SK-N-SH (cell line): ENCODE results near the gene ZBTB17. TPM values are rescaled to one million over a fixed set of nuclear protein-coding genes. Genes with fewer than 3 reads are reported as not detected.

Experiments
- CTCF ChIA-PET: fragments of 300-600, 350-600 bp; formaldehyde crosslinking; extraction: SDS; loops from one replicate; lab custom pipeline; 2021; lab: Yijun Ruan, JAX
- POLR2A ChIA-PET: fragments of 350-600 bp; sonication (Branson Sonifier 250); formaldehyde crosslinking; extraction: SDS; loops from one replicate; lab custom pipeline; 2020; ENCODE audit warnings: antibody characterized with exemption, inconsistent platforms; lab: Yijun Ruan, JAX
- DNase-seq: peaks from one replicate; pipeline ENCODE4 v3.0.0; 2012
- H2AFZ ChIP-seq: fragments of 200-600 bp; sonication (generic); 2 replicates; pipeline ENCODE4 v1.8.1; 2016; ENCODE audit warnings: antibody characterized with exemption, mild to moderate bottlenecking, low read depth
- H3F3A ChIP-seq: fragments of 200-600 bp; sonication (generic); replicated peaks from 2 replicates; pipeline ENCODE3; 2016; ENCODE audit warnings: antibody characterized with exemption, mild to moderate bottlenecking; ENCODE audit not compliant: insufficient read depth
- H3K27ac ChIP-seq, 2 experiments: fragments of 200-500 bp in 1 of 2; fragments of 200-600 bp in 1 of 2; sonication (Bioruptor generic) in 1 of 2; sonication (generic), shearing (Covaris generic) in 1 of 2; 2 replicates each; pipeline versions ENCODE4 v1.5.1 to v1.6.1; 2014 to 2016; ENCODE audit warnings: low read depth in 2 of 2, inconsistent platforms in 1 of 2, low read length in 1 of 2, mild to moderate bottlenecking in 1 of 2, mixed read lengths in 1 of 2
- H3K27me3 ChIP-seq: fragments of 200-600 bp; sonication (generic), shearing (Covaris generic); 2 replicates; pipeline ENCODE4 v1.6.1; 2016; ENCODE audit warnings: mixed run types; ENCODE audit not compliant: insufficient read depth
- H3K36me3 ChIP-seq, 2 experiments: fragments of 200-500 bp in 1 of 2; fragments of 200-600 bp in 1 of 2; sonication (Bioruptor generic) in 1 of 2; sonication (generic) in 1 of 2; replicated peaks in 1 of 2; 2 replicates each; pipeline versions ENCODE3 to v1.5.1; 2014 to 2016; ENCODE audit warnings: low read length in 1 of 2, mild to moderate bottlenecking in 1 of 2; ENCODE audit not compliant: insufficient read depth in 2 of 2, control insufficient read depth in 1 of 2
- H3K4me1 ChIP-seq, 2 experiments: fragments of 200-500 bp in 1 of 2; fragments of 200-600 bp in 1 of 2; sonication (Bioruptor generic) in 1 of 2; sonication (generic), shearing (Covaris generic) in 1 of 2; 2 replicates each; pipeline versions ENCODE4 v1.5.1 to v1.6.1; 2014 to 2016; ENCODE audit warnings: low read depth in 1 of 2, low read length in 1 of 2, mixed run types in 1 of 2; ENCODE audit not compliant: insufficient read depth in 2 of 2, control insufficient read depth in 1 of 2
- H3K4me2 ChIP-seq: fragments of 200-600 bp; sonication (generic), shearing (Covaris generic); 2 replicates; pipeline ENCODE4 v1.6.1; 2017; ENCODE audit warnings: mixed run types
- H3K4me3 ChIP-seq, 2 experiments: fragments of 200-500 bp in 1 of 2; fragments of 200-600 bp in 1 of 2; sonication (Bioruptor generic) in 1 of 2; sonication (generic), shearing (Covaris generic) in 1 of 2; 2 replicates each; pipeline versions ENCODE4 v1.5.1 to v1.8.1; 2014 to 2016; ENCODE audit warnings: low read depth in 2 of 2, inconsistent platforms in 1 of 2, low read length in 1 of 2, mild to moderate bottlenecking in 1 of 2, mixed read lengths in 1 of 2, moderate library complexity in 1 of 2
- H3K79me2 ChIP-seq: fragments of 200-600 bp; sonication (generic); 2 replicates; pipeline ENCODE4 v1.8.1; 2017; ENCODE audit warnings: mild to moderate bottlenecking; ENCODE audit not compliant: insufficient read depth
- H3K9ac ChIP-seq: fragments of 200-600 bp; sonication (generic); 2 replicates; pipeline ENCODE4 v1.6.1; 2017; ENCODE audit warnings: mixed run types
- H3K9me2 ChIP-seq: fragments of 200-600 bp; sonication (generic); 2 replicates; pipeline ENCODE4 v1.6.1; 2017; ENCODE audit warnings: mixed run types
- H3K9me3 ChIP-seq: fragments of 200-600 bp; sonication (generic); 2 replicates; pipeline ENCODE4 v1.6.1; 2017; ENCODE audit warnings: mixed run types, mild to moderate bottlenecking, moderate library complexity
- H4K20me1 ChIP-seq: fragments of 200-600 bp; sonication (generic); 2 replicates; pipeline ENCODE4 v1.6.1; 2017; ENCODE audit warnings: mild to moderate bottlenecking, mixed run types; ENCODE audit not compliant: insufficient read depth
- CHD2 ChIP-seq: fragments of 150-350 bp; IDR thresholded peaks from 2 replicates; pipeline ENCODE4 v1.6.1; 2018; ENCODE audit warnings: low read length; ENCODE audit not compliant: partially characterized antibody
- CTCF ChIP-seq: fragments of 200-600 bp; sonication (generic); IDR thresholded peaks from 2 replicates; pipeline ENCODE4 v1.6.1; 2017; ENCODE audit warnings: antibody characterized with exemption, mild to moderate bottlenecking, moderate library complexity
- EZH2phosphoT487 ChIP-seq: fragments of 200-600 bp; sonication (generic); IDR thresholded peaks from 2 replicates; pipeline ENCODE4 v1.6.1; 2017; ENCODE audit warnings: low read depth, mixed run types, mild to moderate bottlenecking, antibody characterized with exemption, moderate library complexity, borderline replicate concordance
- FOSL2 ChIP-seq: IDR thresholded peaks from 2 replicates; pipeline ENCODE4 v1.4.0; 2012; ENCODE audit warnings: low read depth, mild to moderate bottlenecking, moderate library complexity, borderline replicate concordance
- FOXM1 ChIP-seq: IDR thresholded peaks from 2 replicates; pipeline ENCODE4 v1.4.0; 2012; ENCODE audit warnings: low read depth, mild to moderate bottlenecking
- GABPA ChIP-seq: IDR thresholded peaks from 2 replicates; pipeline ENCODE4 v1.4.0; 2012; ENCODE audit warnings: low read depth, mild to moderate bottlenecking
- GATA2 ChIP-seq: sonication (generic); formaldehyde crosslinking; IDR thresholded peaks from 2 replicates; pipeline ENCODE4 v1.5.0; 2020; ENCODE audit warnings: mild to moderate bottlenecking, missing genetic modification reagents
- NFIC ChIP-seq: IDR thresholded peaks from 2 replicates; pipeline ENCODE4 v1.4.0; 2012; ENCODE audit warnings: borderline replicate concordance
- NRF1 ChIP-seq: IDR thresholded peaks from 2 replicates; pipeline ENCODE4 v1.6.1; 2012; ENCODE audit warnings: low read depth, mild to moderate bottlenecking, low read length
- PBX3 ChIP-seq: IDR thresholded peaks from 2 replicates; pipeline ENCODE4; 2012
- POLR2AphosphoS5 ChIP-seq: IDR thresholded peaks from 2 replicates; pipeline ENCODE4 v1.6.1; 2012; ENCODE audit warnings: low read depth, low read length
- RCOR1 ChIP-seq: fragments of 150-350 bp; IDR thresholded peaks from 2 replicates; pipeline ENCODE4 v1.6.1; 2017; ENCODE audit warnings: antibody characterized with exemption, low read length
- REST ChIP-seq: IDR thresholded peaks from 2 replicates; pipeline ENCODE4 v1.6.1; 2012; ENCODE audit warnings: mild to moderate bottlenecking, low read depth, low read length, moderate library complexity
- RFX5 ChIP-seq: IDR thresholded peaks from 2 replicates; pipeline ENCODE4 v1.6.1; 2012; ENCODE audit warnings: mild to moderate bottlenecking, improper control_type of control experiment, low read length
- RXRA ChIP-seq: IDR thresholded peaks from 2 replicates; pipeline ENCODE4 v1.4.0; 2012; ENCODE audit warnings: low read depth, mild to moderate bottlenecking, borderline replicate concordance
- SIN3A ChIP-seq: IDR thresholded peaks from 2 replicates; pipeline ENCODE4 v1.6.1; 2012; ENCODE audit warnings: low read depth, mild to moderate bottlenecking, low read length, moderate library complexity, borderline replicate concordance
- SMC3 ChIP-seq: IDR thresholded peaks from 2 replicates; pipeline ENCODE4 v1.6.1; 2012; ENCODE audit warnings: low read depth, low read length, improper control_type of control experiment
- YY1 ChIP-seq: IDR thresholded peaks from 2 replicates; pipeline ENCODE4 v1.4.0; 2012; ENCODE audit warnings: low read depth, mild to moderate bottlenecking
- ZBTB33 ChIP-seq: IDR thresholded peaks from 2 replicates; pipeline ENCODE4 v1.4.0; 2012; ENCODE audit warnings: low read depth, borderline replicate concordance
- WGBS: methylation state at CpG from one replicate; pipeline ENCODE4 v1.1.6; 2017; ENCODE audit warnings: low lambda C conversion rate; 5-methylcytosine and 5-hydroxymethylcytosine counted together
- polyA plus RNA-seq, 3 experiments: library from polyadenylated mRNA; depleted of rRNA; stranded (reverse); fragments of >200 nt; gene quantifications; 2 replicates each; pipeline ENCODE4 v1.2.3, GENCODE V29; 2012

The ZBTB17 gene
- polyA plus RNA-seq, 1 of the 3 experiments (the other 2 are of a cell fraction): 56.4 TPM

- TF ChIP-seq CHD2 (no peak), RCOR1 (no peak), YY1 (no peak), CTCF (no peak), FOXM1 (no peak), NFIC (no peak)
Observed at GRCh38 chr1:15992582-15993500, 16.9 kb upstream of the ZBTB17 start (continued).

GRCh38 chr1:15992187-15992553 lies 16.3 kb upstream of the ZBTB17 start:
- CTCF ChIA-PET: no interaction called here

More at GRCh38 chr1:15992187-15992553, 16.3 kb upstream of the ZBTB17 start:
- TF ChIP-seq SIN3A (no peak), POLR2AphosphoS5 (no peak), RFX5 (no peak), FOSL2 (no peak), SMC3 (no peak), RCOR1 (no peak), PBX3 (no peak), CTCF (no peak), GATA2 (CRISPR knock-in tag) (no peak), NRF1 (no peak), FOXM1 (no peak), EZH2phosphoT487 (no peak), REST (no peak), GABPA (no peak), ZBTB33 (no peak), RXRA (no peak)
- Histone ChIP-seq H3K27me3 (no peaks in the 10 kb centered on the region), H3K9me2 (no peaks in the 10 kb centered on the region), H3K4me3 (no peak overlapping the region), H3K79me2 (no peaks in the 10 kb centered on the region), H2AFZ (no peak overlapping the region), H3K4me2 (no peak overlapping the region), H3K27ac (no peak overlapping the region), H3F3A (no peaks in the 10 kb centered on the region), H3K36me3 (no peaks in the 10 kb centered on the region), H3K9ac (no peak overlapping the region), H4K20me1 (no peaks in the 10 kb centered on the region), H3K4me1 (no peaks in the 10 kb centered on the region), H3K9me3 (no peaks in the 10 kb centered on the region)
- POLR2A ChIA-PET: no interaction called here
- no peak for DNase-seq
- WGBS: 86% methylated on average over 6 of the region's 7 CpGs
